Liver (tissue), 9 donors: ENCODE data around the gene CEP162. TPM values are rescaled to one million over a fixed set of nuclear protein-coding genes. Genes with fewer than 3 reads are reported as not detected.
A peak's percentile ranks its signal among the peaks of the same experiment; 100 is the strongest.

Source experiments
- DNase-seq: peaks from one replicate; pipeline ENCODE4 v3.0.0-alpha.2; 2017; ENCODE audit warnings: low spot score
- H3K27ac ChIP-seq, 2 donors: one replicate each; pipeline ENCODE4 v1.7.0; 2013; ENCODE audit warnings: inconsistent platforms in 2 of 2, low read length in 2 of 2, control low read depth in 1 of 2, low read depth in 1 of 2, mild to moderate bottlenecking in 1 of 2
- H3K27me3 ChIP-seq, 4 donors: one replicate each; pipeline versions ENCODE4 v1.6.1 to v1.7.0; 2013; ENCODE audit warnings: low read length in 3 of 4, inconsistent platforms in 1 of 4, mild to moderate bottlenecking in 1 of 4, moderate library complexity in 1 of 4; ENCODE audit not compliant: control insufficient read depth in 4 of 4, insufficient read depth in 4 of 4
- H3K36me3 ChIP-seq, 4 donors: one replicate each; pipeline versions ENCODE4 v1.6.1 to v1.7.0; 2013; ENCODE audit warnings: low read length in 3 of 4, mild to moderate bottlenecking in 3 of 4, low read depth in 1 of 4, moderate library complexity in 1 of 4; ENCODE audit not compliant: control insufficient read depth in 4 of 4, insufficient read depth in 3 of 4
- H3K4me1 ChIP-seq, 4 donors: one replicate each; pipeline versions ENCODE4 v1.6.1 to v1.7.0; 2013; ENCODE audit warnings: low read length in 3 of 4, mild to moderate bottlenecking in 3 of 4, moderate library complexity in 1 of 4; ENCODE audit not compliant: control insufficient read depth in 4 of 4, insufficient read depth in 4 of 4
- H3K4me3 ChIP-seq, 3 donors: one replicate each; pipeline versions ENCODE4 v1.6.1 to v1.7.0; 2013; ENCODE audit warnings: low read length in 3 of 3, control low read depth in 1 of 3, low read depth in 1 of 3, mild to moderate bottlenecking in 1 of 3
- H3K9ac ChIP-seq, 2 donors: one replicate each; pipeline ENCODE4 v1.7.0; 2013; ENCODE audit warnings: low read length in 2 of 2, mild to moderate bottlenecking in 2 of 2, moderate library complexity in 2 of 2, control low read depth in 1 of 2, low read depth in 1 of 2
- H3K9me3 ChIP-seq, 4 donors: one replicate each; pipeline versions ENCODE4 v1.6.1 to v1.7.0; 2013; ENCODE audit warnings: low read length in 3 of 4; ENCODE audit not compliant: control insufficient read depth in 4 of 4
- EGR1 ChIP-seq, 2 donors: IDR thresholded peaks; 2 replicates each; pipeline ENCODE4 v1.6.1; 2016 to 2018; ENCODE audit warnings: antibody characterized with exemption in 2 of 2, low read depth in 2 of 2
- FOXA1 ChIP-seq: IDR thresholded peaks from 2 replicates; pipeline ENCODE4 v1.6.1; 2016; ENCODE audit warnings: antibody characterized with exemption
- FOXA2 ChIP-seq: IDR thresholded peaks from 2 replicates; pipeline ENCODE4 v1.6.1; 2016; ENCODE audit warnings: antibody characterized with exemption
- GABPA ChIP-seq, 2 donors: IDR thresholded peaks in 1 of 2; conservative IDR thresholded peaks in 1 of 2; 2 replicates each; pipeline ENCODE4 v1.6.1; 2016; ENCODE audit warnings: antibody characterized with exemption in 2 of 2, mild to moderate bottlenecking in 1 of 2, moderate library complexity in 1 of 2
- HNF4A ChIP-seq, 2 donors: conservative IDR thresholded peaks; 2 replicates each; pipeline ENCODE4 v1.6.1; 2016; ENCODE audit warnings: antibody characterized with exemption in 2 of 2, mild to moderate bottlenecking in 2 of 2
- HNF4G ChIP-seq: IDR thresholded peaks from 2 replicates; pipeline ENCODE4 v1.6.1; 2016; ENCODE audit warnings: antibody characterized with exemption
- JUND ChIP-seq, 2 donors: IDR thresholded peaks; 2 replicates each; pipeline ENCODE4 v1.6.1; 2016; ENCODE audit warnings: antibody characterized with exemption in 2 of 2
- NR2F2 ChIP-seq: IDR thresholded peaks from 2 replicates; pipeline ENCODE4 v1.6.1; 2016; ENCODE audit warnings: antibody characterized with exemption
- RXRA ChIP-seq, 2 donors: IDR thresholded peaks; 2 replicates each; pipeline ENCODE4 v1.6.1; 2017 to 2018; ENCODE audit warnings: antibody characterized with exemption in 2 of 2, mild to moderate bottlenecking in 1 of 2
- SP1 ChIP-seq: IDR thresholded peaks from 2 replicates; pipeline ENCODE4 v1.6.1; 2018; ENCODE audit warnings: antibody characterized with exemption, mild to moderate bottlenecking
- TAF1 ChIP-seq: conservative IDR thresholded peaks from 2 replicates; pipeline ENCODE4 v1.6.1; 2016; ENCODE audit warnings: antibody characterized with exemption, mild to moderate bottlenecking
- YY1 ChIP-seq: IDR thresholded peaks from 2 replicates; pipeline ENCODE4 v1.6.1; 2016; ENCODE audit warnings: antibody characterized with exemption, mild to moderate bottlenecking
- WGBS: extraction: QIAGEN DNeasy Blood & Tissue Kit; methylation state at CpG from one replicate; pipeline ENCODE4 v1.1.7; 2013; 5-methylcytosine and 5-hydroxymethylcytosine counted together
- polyA plus RNA-seq, 2 donors: library from polyadenylated mRNA; stranded (reverse) in 1 of 2; unstranded in 1 of 2; fragments of 200-250 nt in 1 of 2; fragments of >200 nt in 1 of 2; fragmentation: Nextera tagmentation in 1 of 2; extraction: Ambion mirVana in 1 of 2; gene quantifications; one replicate each; pipeline versions ENCODE4 v1.2.1 to v1.2.3, GENCODE V29; 2013 to 2015
- total RNA-seq, 2 donors: library from RNA; depleted of rRNA; stranded (reverse); fragments of >200 nt; gene quantifications; one replicate each; pipeline ENCODE4 v1.2.3, GENCODE V29; 2014
- TF ChIP-seq, protein P1 (sequence below): IDR thresholded peaks from 2 replicates; pipeline ENCODE4 v1.6.1; 2016; ENCODE audit warnings: antibody characterized with exemption
- TF ChIP-seq, protein P2 (sequence below): IDR thresholded peaks from 2 replicates; pipeline ENCODE4 v1.6.1; 2016; ENCODE audit warnings: antibody characterized with exemption
- TF ChIP-seq, protein P3 (sequence below): IDR thresholded peaks from 2 replicates; pipeline ENCODE4 v1.6.1; 2016; ENCODE audit warnings: antibody characterized with exemption
- TF ChIP-seq, protein P4 (sequence below): fragments of 150-350 bp; IDR thresholded peaks from 2 replicates; pipeline ENCODE4 v1.5.1; 2017; ENCODE audit warnings: improper control_type of control experiment, low read depth, low read length; ENCODE audit not compliant: missing input control
- donor health status: healthy.
- donor health status: healthy.
- donor health status: healthy.
- donor health status: healthy.
- donor health status: healthy.

The CEP162 gene
- total and polyA plus RNA-seq, 4 donors, result 0.87 to 4.4 (median 2.6) TPM

DNA sequence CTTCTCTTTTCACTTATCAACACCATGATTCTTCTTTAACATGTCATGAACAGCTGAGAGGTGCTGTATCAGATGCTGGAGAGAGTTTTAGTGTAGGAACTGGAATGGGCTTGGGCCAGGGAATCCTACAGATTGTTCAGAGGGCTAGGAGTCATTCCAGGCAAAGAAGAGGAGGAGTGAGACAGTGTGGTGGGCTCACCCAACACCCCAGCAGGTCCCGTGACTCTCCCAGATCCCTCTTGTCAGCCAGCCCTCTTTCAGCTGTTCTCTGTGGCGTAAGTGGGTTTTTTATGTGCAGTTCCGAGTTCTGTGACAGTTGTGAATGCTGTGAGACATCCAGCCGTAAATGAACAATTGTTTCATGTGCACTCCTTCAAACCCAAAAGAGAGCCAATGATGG lies 31.4 kb upstream of the CEP162 start (continued):
- TF ChIP-seq, protein P1, sequence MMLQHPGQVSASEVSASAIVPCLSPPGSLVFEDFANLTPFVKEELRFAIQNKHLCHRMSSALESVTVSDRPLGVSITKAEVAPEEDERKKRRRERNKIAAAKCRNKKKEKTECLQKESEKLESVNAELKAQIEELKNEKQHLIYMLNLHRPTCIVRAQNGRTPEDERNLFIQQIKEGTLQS, result no peak
- no peak for TF ChIP-seq JUND (IDR thresholded peaks at IDR 0.05)

DNA sequence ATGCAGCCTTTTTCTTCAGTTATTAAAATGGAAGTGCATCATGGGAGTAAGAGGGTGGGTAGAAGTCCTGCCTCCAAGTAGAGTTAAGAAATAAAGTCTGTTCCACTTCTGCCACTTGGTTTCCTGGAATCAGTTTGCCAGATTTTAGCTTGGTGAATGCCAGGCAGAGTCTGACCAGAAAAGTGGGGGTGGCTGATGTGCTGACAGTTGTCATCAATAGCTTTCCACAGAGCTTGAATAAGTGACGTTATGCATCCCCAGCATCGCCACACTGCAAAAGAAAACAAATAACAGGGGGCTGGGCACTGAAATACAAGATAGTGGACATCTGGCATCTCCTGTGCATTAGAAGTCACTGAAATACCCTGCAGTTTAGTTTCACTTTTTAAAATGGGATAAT lies 30.8 kb upstream of the CEP162 start:
- no peak overlapping the region for H3K9ac ChIP-seq
- no peak for DNase-seq
- H3K36me3 ChIP-seq, result no peaks in the 10 kb centered on the region
- H3K4me1 ChIP-seq, result peaks cover 0 to 24% (median 7%) of the 10 kb centered on the region in 4 donors
- H3K27me3 ChIP-seq, result no peaks in the 10 kb centered on the region
- 18% methylated on average over 2 of the region's 2 CpGs for WGBS
- no peak for TF ChIP-seq GABPA (IDR thresholded peaks at IDR 0.05 in 1 of 2, conservative IDR thresholded peaks at IDR 0.05 in 1 of 2)
- no peak for TF ChIP-seq NR2F2
- no peak for TF ChIP-seq FOXA2
- TF ChIP-seq, protein P2, sequence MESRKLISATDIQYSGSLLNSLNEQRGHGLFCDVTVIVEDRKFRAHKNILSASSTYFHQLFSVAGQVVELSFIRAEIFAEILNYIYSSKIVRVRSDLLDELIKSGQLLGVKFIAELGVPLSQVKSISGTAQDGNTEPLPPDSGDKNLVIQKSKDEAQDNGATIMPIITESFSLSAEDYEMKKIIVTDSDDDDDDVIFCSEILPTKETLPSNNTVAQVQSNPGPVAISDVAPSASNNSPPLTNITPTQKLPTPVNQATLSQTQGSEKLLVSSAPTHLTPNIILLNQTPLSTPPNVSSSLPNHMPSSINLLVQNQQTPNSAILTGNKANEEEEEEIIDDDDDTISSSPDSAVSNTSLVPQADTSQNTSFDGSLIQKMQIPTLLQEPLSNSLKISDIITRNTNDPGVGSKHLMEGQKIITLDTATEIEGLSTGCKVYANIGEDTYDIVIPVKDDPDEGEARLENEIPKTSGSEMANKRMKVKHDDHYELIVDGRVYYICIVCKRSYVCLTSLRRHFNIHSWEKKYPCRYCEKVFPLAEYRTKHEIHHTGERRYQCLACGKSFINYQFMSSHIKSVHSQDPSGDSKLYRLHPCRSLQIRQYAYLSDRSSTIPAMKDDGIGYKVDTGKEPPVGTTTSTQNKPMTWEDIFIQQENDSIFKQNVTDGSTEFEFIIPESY, result no peak
- TF ChIP-seq JUND (IDR thresholded peaks at IDR 0.05), result no peak
- TF ChIP-seq HNF4A (conservative IDR thresholded peaks at IDR 0.05), result no peak
- TF ChIP-seq, protein P3, sequence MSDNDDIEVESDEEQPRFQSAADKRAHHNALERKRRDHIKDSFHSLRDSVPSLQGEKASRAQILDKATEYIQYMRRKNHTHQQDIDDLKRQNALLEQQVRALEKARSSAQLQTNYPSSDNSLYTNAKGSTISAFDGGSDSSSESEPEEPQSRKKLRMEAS, result no peak
- TF ChIP-seq TAF1, result no peak
- TF ChIP-seq, protein P4, sequence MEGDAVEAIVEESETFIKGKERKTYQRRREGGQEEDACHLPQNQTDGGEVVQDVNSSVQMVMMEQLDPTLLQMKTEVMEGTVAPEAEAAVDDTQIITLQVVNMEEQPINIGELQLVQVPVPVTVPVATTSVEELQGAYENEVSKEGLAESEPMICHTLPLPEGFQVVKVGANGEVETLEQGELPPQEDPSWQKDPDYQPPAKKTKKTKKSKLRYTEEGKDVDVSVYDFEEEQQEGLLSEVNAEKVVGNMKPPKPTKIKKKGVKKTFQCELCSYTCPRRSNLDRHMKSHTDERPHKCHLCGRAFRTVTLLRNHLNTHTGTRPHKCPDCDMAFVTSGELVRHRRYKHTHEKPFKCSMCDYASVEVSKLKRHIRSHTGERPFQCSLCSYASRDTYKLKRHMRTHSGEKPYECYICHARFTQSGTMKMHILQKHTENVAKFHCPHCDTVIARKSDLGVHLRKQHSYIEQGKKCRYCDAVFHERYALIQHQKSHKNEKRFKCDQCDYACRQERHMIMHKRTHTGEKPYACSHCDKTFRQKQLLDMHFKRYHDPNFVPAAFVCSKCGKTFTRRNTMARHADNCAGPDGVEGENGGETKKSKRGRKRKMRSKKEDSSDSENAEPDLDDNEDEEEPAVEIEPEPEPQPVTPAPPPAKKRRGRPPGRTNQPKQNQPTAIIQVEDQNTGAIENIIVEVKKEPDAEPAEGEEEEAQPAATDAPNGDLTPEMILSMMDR, result no peak
- TF ChIP-seq YY1, result no peak
- TF ChIP-seq FOXA1, result no peak
- TF ChIP-seq RXRA (IDR thresholded peaks at IDR 0.05), result no peak
- TF ChIP-seq SP1, result no peak
- TF ChIP-seq, protein P1, result no peak
- no peak for TF ChIP-seq HNF4G
- no peaks in the 10 kb centered on the region for H3K9me3 ChIP-seq
- H3K27ac ChIP-seq, result peak overlapping the region in 1 of 2 donors; percentile 3
- no peak overlapping the region for H3K4me3 ChIP-seq

DNA sequence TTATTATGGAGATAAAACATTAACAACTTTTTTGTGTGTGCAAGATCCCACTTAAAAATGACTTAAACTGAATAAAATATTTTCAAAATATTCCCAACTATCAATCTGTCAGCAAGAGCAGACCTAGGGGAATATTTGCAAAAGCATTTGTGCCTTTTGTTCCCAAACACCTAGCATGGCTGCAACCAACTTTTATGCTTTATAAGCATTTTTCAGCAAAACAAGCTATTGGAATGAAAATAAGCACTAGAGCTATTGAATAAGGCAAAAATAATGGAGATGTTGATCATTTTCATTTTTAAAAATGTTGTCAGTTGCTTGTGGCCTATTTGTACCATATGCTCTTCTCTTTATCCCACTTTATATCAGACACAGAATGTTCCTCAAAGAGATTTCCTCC lies 28.2 kb upstream of the CEP162 start:
- Histone ChIP-seq H3K27ac (no peak overlapping the region), H3K27me3 (no peaks in the 10 kb centered on the region), H3K4me1 (peaks cover 2 to 31% (median 12%) of the 10 kb centered on the region in 4 donors), H3K9me3 (no peaks in the 10 kb centered on the region), H3K9ac (no peak overlapping the region), H3K36me3 (no peaks in the 10 kb centered on the region), H3K4me3 (no peak overlapping the region)
- TF ChIP-seq JUND (IDR thresholded peaks at IDR 0.05) (no peak), EGR1 (IDR thresholded peaks at IDR 0.05; ENCODE audit: low read depth in 2 of 2) (no peak), HNF4A (conservative IDR thresholded peaks at IDR 0.05) (no peak), FOXA2 (no peak)
- TF ChIP-seq, protein P4, result no peak
- no peak for DNase-seq
